Natural killer cell (primary cell): ENCODE data around the gene NLN. TPM values are rescaled to one million over a fixed set of nuclear protein-coding genes. Genes with fewer than 3 reads are reported as not detected.

Experiments
- ATAC-seq, 3 donors: fragments of 150-1000 bp in 2 of 3; fragments of 200-7000 bp in 1 of 3; cut with Tn5 transposase; 1 replicate in 1 of 3; 2 replicates in 2 of 3; pipeline ENCODE4 v1.10.0; 2021; ENCODE audit warnings: mild to moderate bottlenecking in 2 of 3, moderate library complexity in 2 of 3
- DNase-seq, 2 donors: peaks; one replicate each; pipeline versions ENCODE4 v3.0.0 to v3.0.0-alpha.2; 2013 to 2021; ENCODE audit warnings: mixed read lengths in 1 of 2
- H3K27ac ChIP-seq: one replicate; pipeline ENCODE4 v1.5.1; 2013; ENCODE audit warnings: mild to moderate bottlenecking, low read length
- H3K27me3 ChIP-seq: one replicate; pipeline ENCODE4 v1.6.1; 2013; ENCODE audit warnings: low read length; ENCODE audit not compliant: control insufficient read depth, insufficient read depth
- H3K36me3 ChIP-seq: one replicate; pipeline ENCODE4 v1.6.1; 2013; ENCODE audit warnings: low read length; ENCODE audit not compliant: control insufficient read depth, insufficient read depth
- H3K4me1 ChIP-seq: one replicate; pipeline ENCODE4 v1.6.1; 2013; ENCODE audit warnings: low read length; ENCODE audit not compliant: control insufficient read depth, insufficient read depth
- H3K4me3 ChIP-seq: one replicate; pipeline ENCODE4 v1.5.1; 2013; ENCODE audit warnings: low read length
- H3K9me3 ChIP-seq: one replicate; pipeline ENCODE4 v1.6.1; 2013; ENCODE audit warnings: low read length; ENCODE audit not compliant: control insufficient read depth, insufficient read depth
- H3K27ac Mint-ChIP-seq, 2 donors: one replicate each; pipeline ENCODE4 v1.8.0; 2022; ENCODE audit warnings: mild to moderate bottlenecking in 2 of 2, mixed read lengths in 2 of 2, moderate library complexity in 1 of 2
- H3K27me3 Mint-ChIP-seq, 2 donors: one replicate each; pipeline ENCODE4 v1.8.0; 2022; ENCODE audit warnings: low read depth in 2 of 2, mixed read lengths in 2 of 2
- H3K36me3 Mint-ChIP-seq: one replicate; pipeline ENCODE4 v1.8.0; 2022; ENCODE audit warnings: mixed read lengths
- H3K4me1 Mint-ChIP-seq, 2 donors: one replicate each; pipeline ENCODE4 v1.8.0; 2022; ENCODE audit warnings: mixed read lengths in 2 of 2
- H3K4me3 Mint-ChIP-seq: one replicate; pipeline ENCODE4 v1.8.0; 2022; ENCODE audit warnings: mild to moderate bottlenecking, moderate library complexity, mixed read lengths
- H3K9me3 Mint-ChIP-seq, 2 donors: one replicate each; pipeline ENCODE4 v1.8.0; 2022; ENCODE audit warnings: mixed read lengths in 2 of 2
- CTCF ChIP-seq: fragments of 200-600 bp; IDR thresholded peaks from one replicate; pipeline ENCODE4 v1.8.0; 2022; ENCODE audit warnings: antibody characterized with exemption
- WGBS: methylation state at CpG from one replicate; pipeline ENCODE4 v1.1.7; 2013; ENCODE audit warnings: missing lambda C conversion rate; ENCODE audit not compliant: insufficient coverage; 5-methylcytosine and 5-hydroxymethylcytosine counted together
- intact Hi-C: fragments of 100-400 bp; cut with micrococcal nuclease; formaldehyde crosslinking; loops from one replicate; pipeline ENCODE4 v1.14.2; 2022
- total RNA-seq, 4 donors: library from RNA; stranded (reverse); fragments of 120-200 nt in 1 of 4; gene quantifications; one replicate each; pipeline versions ENCODE4 v1.2.3 to v1.2.4, GENCODE V29; 2013 to 2022

Gene NLN
- total RNA-seq, 3 donors from 2014 or later (not counting 1 experiment from before 2014, with no cell fraction given): 0.86 to 2.0 (median 1.3) TPM

- ATAC-seq: peak; percentile 86 to 91 (median 88)
- TF ChIP-seq CTCF: no peak
- H3K36me3 ChIP-seq: no peaks in the 10 kb centered on the region
- Mint-ChIP-seq H3K4me1 (peaks cover 18 to 19% of the 10 kb centered on the region in 2 donors), H3K27ac (peak overlapping the region; percentile 85 to 93), H3K36me3 (no peaks in the 10 kb centered on the region), H3K9me3 (no peaks in the 10 kb centered on the region), H3K27me3 (no peaks in the 10 kb centered on the region), H3K4me3 (peak overlapping the region; percentile 59)
- intact Hi-C loops: loop anchor here (1.0 kb wide), 1 partner anchor 135 kb away; no protein-coding TSS in a partner anchor
- no peaks in the 10 kb centered on the region for H3K27me3 ChIP-seq
- H3K4me1 ChIP-seq: peaks cover 11% of the 10 kb centered on the region
- H3K27ac ChIP-seq: peak overlapping the region; percentile 16
- 4% methylated on average over 4 of the region's 6 CpGs for WGBS
- no peak overlapping the region for H3K4me3 ChIP-seq
- H3K9me3 ChIP-seq: no peaks in the 10 kb centered on the region
- DNase-seq: peak; percentile 30 to 50
These were observed 68.6 kb downstream of the NLN start for GRCh38 chr5:65790371-65791163.

GRCh38 chr5:65791712-65792673, 70.0 kb downstream of the NLN start:
- H3K36me3 Mint-ChIP-seq: no peaks in the 10 kb centered on the region
- intact Hi-C loops: no loop called here

GRCh38 chr5:65796269-65796668, 74.3 kb downstream of the NLN start:
- no peaks in the 10 kb centered on the region for H3K9me3 ChIP-seq
- Mint-ChIP-seq H3K27ac (no peak overlapping the region), H3K27me3 (no peaks in the 10 kb centered on the region), H3K9me3 (no peaks in the 10 kb centered on the region), H3K4me3 (no peak overlapping the region), H3K36me3 (no peaks in the 10 kb centered on the region), H3K4me1 (peaks cover 2 to 3% of the 10 kb centered on the region in 2 donors)
- H3K27me3 ChIP-seq: no peaks in the 10 kb centered on the region
- intact Hi-C loops: no loop called here
- DNase-seq (no peak), ATAC-seq (no peak)
- no peak overlapping the region for H3K4me3 ChIP-seq
- H3K4me1 ChIP-seq: peaks cover 2% of the 10 kb centered on the region
- 80% methylated on average over 1 of the region's 1 CpG for WGBS
- H3K27ac ChIP-seq: no peak overlapping the region
- TF ChIP-seq CTCF: no peak
- no peaks in the 10 kb centered on the region for H3K36me3 ChIP-seq

More at GRCh38 chr5:65791712-65792673, 70.0 kb downstream of the NLN start:
- no peak for TF ChIP-seq CTCF
- no peaks in the 10 kb centered on the region for H3K9me3 Mint-ChIP-seq
- H3K27ac Mint-ChIP-seq: peak overlapping the region; percentile 85 to 93
- WGBS: 93% methylated on average over 13 of the region's 17 CpGs
- H3K4me1 Mint-ChIP-seq: peaks cover 18 to 19% of the 10 kb centered on the region in 2 donors
- Histone ChIP-seq H3K4me1 (peaks cover 11% of the 10 kb centered on the region), H3K9me3 (no peaks in the 10 kb centered on the region), H3K27me3 (no peaks in the 10 kb centered on the region), H3K4me3 (no peak overlapping the region), H3K27ac (no peak overlapping the region), H3K36me3 (no peaks in the 10 kb centered on the region)
- ATAC-seq: no peak
- no peak for DNase-seq
- no peaks in the 10 kb centered on the region for H3K27me3 Mint-ChIP-seq
- H3K4me3 Mint-ChIP-seq: peak overlapping the region; percentile 4
